Upper lobe of right lung (tissue), 1 donor: ENCODE measurements around the gene OCRL. TPM values are rescaled to one million over a fixed set of nuclear protein-coding genes. Genes with fewer than 3 reads are reported as not detected.

ENCODE experiments used
- ATAC-seq: fragments of 200-7000 bp; cut with Tn5 transposase; one replicate; pipeline ENCODE4 v1.9.1; 2020; ENCODE audit warnings: mild to moderate bottlenecking, moderate library complexity
- DNase-seq: peaks from one replicate; pipeline ENCODE4 v3.0.0-alpha.2; 2020
- H3K27ac ChIP-seq: fragments of 200-600 bp; one replicate; pipeline ENCODE4 v1.8.0; 2022
- H3K27me3 ChIP-seq: fragments of 200-600 bp; one replicate; pipeline ENCODE4 v1.8.0; 2022; ENCODE audit warnings: mild to moderate bottlenecking
- H3K36me3 ChIP-seq: fragments of 200-600 bp; one replicate; pipeline ENCODE4 v1.8.0; 2022
- H3K4me1 ChIP-seq: fragments of 200-600 bp; one replicate; pipeline ENCODE4 v1.8.0; 2022
- H3K4me3 ChIP-seq: fragments of 200-600 bp; one replicate; pipeline ENCODE4 v1.8.0; 2022; ENCODE audit warnings: mild to moderate bottlenecking
- H3K9me3 ChIP-seq: fragments of 200-600 bp; one replicate; pipeline ENCODE4 v1.8.0; 2022
- intact Hi-C: fragments of 100-400 bp; cut with DNase I; formaldehyde crosslinking; loops from one replicate; pipeline ENCODE4 v1.11.0; 2022
- total RNA-seq: library from RNA; stranded (reverse); fragmentation: NEBNext Ultra II Directional; extraction: Animal tissue kit (Norgen Biotek cat#: 25700); gene quantifications from one replicate; pipeline ENCODE4 v1.2.1, GENCODE V29; 2021
- TF ChIP-seq, protein P1 (sequence below): fragments of 200-600 bp; IDR thresholded peaks from one replicate; pipeline ENCODE4 v1.8.0; 2022; ENCODE audit warnings: antibody characterized with exemption
- donor health status: DM: no; HTN: yes; CAD: no; lungs with severe emphysema.

OCRL gene
- total RNA-seq, 1 donor from 2014 or later, result 20.5 TPM

DNA sequence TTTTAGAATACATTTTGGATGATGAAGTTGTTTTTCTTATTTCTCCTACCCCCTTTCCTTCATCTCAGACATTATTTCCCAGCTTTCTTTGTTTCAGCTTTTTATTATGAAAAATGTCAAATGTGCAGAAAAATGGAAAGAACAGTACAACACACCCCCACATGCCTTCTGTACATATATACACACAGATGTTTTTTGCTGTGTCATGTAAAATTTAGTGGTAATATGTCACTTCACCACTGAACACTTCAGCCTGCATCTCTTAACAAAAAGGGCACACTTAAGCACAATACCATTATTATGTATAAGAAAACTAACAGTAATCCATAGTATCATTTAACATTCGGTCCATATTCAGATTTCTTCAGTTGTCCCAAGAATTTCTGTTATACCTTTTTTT, 37.8 kb downstream of the OCRL start:
- ATAC-seq (no peak), DNase-seq (no peak)
- intact Hi-C loops, result no loop called here
- Histone ChIP-seq H3K27ac (no peak overlapping the region), H3K27me3 (no peaks in the 10 kb centered on the region), H3K9me3 (no peaks in the 10 kb centered on the region), H3K4me3 (no peak overlapping the region), H3K4me1 (no peaks in the 10 kb centered on the region), H3K36me3 (peaks cover 30% of the 10 kb centered on the region)
- TF ChIP-seq, protein P1, sequence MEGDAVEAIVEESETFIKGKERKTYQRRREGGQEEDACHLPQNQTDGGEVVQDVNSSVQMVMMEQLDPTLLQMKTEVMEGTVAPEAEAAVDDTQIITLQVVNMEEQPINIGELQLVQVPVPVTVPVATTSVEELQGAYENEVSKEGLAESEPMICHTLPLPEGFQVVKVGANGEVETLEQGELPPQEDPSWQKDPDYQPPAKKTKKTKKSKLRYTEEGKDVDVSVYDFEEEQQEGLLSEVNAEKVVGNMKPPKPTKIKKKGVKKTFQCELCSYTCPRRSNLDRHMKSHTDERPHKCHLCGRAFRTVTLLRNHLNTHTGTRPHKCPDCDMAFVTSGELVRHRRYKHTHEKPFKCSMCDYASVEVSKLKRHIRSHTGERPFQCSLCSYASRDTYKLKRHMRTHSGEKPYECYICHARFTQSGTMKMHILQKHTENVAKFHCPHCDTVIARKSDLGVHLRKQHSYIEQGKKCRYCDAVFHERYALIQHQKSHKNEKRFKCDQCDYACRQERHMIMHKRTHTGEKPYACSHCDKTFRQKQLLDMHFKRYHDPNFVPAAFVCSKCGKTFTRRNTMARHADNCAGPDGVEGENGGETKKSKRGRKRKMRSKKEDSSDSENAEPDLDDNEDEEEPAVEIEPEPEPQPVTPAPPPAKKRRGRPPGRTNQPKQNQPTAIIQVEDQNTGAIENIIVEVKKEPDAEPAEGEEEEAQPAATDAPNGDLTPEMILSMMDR, result no peak

DNA sequence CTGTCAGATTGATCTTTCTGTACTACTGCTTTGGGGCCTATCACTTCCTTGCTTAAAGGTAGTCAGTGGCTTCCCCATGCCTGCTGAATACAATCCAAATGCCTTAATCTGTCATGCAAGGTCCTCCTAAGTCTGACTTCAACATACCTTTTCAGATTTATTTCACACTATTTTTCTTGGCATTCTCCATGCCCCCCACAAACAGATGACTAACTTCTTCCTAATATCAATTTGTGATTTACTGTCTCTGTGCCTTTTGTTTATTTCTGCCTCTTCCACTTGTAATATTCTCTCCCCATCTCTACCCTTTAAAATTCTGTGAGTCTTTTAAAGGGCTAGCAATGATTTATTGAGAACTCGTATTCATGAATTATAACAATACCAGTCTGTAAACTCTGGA, 41.8 kb downstream of the OCRL start:
- TF ChIP-seq, protein P1, result no peak
- no peak for ATAC-seq

DNA sequence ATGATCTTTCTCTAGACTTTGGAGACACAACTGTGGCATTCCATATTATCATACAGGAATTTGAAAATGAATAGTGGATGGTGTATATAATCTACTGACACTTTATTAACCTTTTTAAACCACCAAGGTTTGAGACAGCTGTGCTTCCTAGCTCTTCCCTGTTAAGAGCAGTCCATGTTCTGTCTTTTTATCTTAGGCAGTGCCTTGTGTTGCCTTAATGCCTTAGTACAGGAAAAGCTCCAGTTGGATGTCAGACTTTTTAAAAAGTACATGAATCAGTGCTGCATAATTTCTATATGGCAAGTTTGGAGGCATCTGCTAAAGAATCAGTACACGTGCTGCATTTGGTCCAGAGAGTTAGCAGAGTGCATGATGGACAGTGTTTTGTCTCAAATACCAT, 45.1 kb downstream of the OCRL start:
- Histone ChIP-seq H3K27me3 (no peaks in the 10 kb centered on the region), H3K9me3 (no peaks in the 10 kb centered on the region), H3K27ac (no peak overlapping the region), H3K36me3 (peaks cover 20% of the 10 kb centered on the region), H3K4me3 (no peak overlapping the region), H3K4me1 (no peaks in the 10 kb centered on the region)
- ATAC-seq (no peak), DNase-seq (no peak)
- TF ChIP-seq, protein P1, result no peak
- intact Hi-C loops, result no loop called here

More for the DNA sequence above, 41.8 kb downstream of the OCRL start:
- intact Hi-C loops, result no loop called here
- Histone ChIP-seq H3K4me1 (no peaks in the 10 kb centered on the region), H3K27ac (no peak overlapping the region), H3K27me3 (no peaks in the 10 kb centered on the region), H3K9me3 (no peaks in the 10 kb centered on the region), H3K36me3 (peaks cover 8% of the 10 kb centered on the region), H3K4me3 (no peak overlapping the region)
- DNase-seq, result no peak

DNA sequence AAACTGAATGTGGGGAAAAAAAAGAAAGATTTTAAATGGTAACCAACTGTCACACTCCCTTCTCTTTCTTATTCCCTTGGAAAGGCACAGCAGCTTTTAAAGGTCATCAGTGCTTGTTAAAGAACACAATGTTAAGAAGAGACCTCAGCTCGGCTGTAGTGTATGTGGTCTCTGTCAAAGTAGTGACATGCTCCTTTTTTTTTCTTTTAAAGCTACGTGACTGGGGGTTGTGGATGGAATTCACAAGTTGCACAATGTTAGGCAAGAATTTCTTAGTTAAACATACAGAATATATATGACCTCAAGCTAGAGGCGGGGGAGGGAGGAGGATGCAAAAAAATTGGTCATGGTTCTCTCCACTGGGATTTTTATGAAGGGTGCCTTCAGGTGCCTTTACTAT, 45.6 kb downstream of the OCRL start:
- Histone ChIP-seq H3K9me3 (no peaks in the 10 kb centered on the region), H3K4me1 (no peaks in the 10 kb centered on the region), H3K27me3 (no peaks in the 10 kb centered on the region), H3K27ac (no peak overlapping the region), H3K36me3 (peaks cover 25% of the 10 kb centered on the region), H3K4me3 (no peak overlapping the region)
- DNase-seq (no peak), ATAC-seq (no peak)
- intact Hi-C loops, result no loop called here
- TF ChIP-seq, protein P1, result no peak

DNA sequence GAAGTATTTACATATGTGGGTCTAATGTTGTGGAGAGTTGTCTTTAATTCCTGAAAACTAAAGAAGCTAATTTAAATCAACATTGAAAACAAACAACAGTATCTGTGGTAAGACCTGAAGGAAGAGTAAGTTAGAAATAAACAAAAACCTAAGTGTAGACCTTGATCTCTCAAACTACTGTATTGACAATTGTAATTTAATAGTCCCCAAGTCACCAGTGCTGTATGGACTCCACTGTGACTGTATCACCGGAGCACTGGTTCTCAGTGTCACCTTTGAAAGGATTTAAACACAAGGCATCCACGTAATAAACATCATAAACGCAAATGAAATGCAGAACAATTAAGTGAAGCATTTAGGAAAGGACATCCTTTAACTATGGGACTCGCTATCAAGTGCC, 46.4 kb downstream of the OCRL start:
- no peak for DNase-seq
- ATAC-seq, result no peak
- intact Hi-C loops, result no loop called here
- Histone ChIP-seq H3K4me3 (no peak overlapping the region), H3K27me3 (no peaks in the 10 kb centered on the region), H3K27ac (no peak overlapping the region), H3K4me1 (no peaks in the 10 kb centered on the region), H3K36me3 (peaks cover 25% of the 10 kb centered on the region), H3K9me3 (no peaks in the 10 kb centered on the region)
- TF ChIP-seq, protein P1, result no peak

DNA sequence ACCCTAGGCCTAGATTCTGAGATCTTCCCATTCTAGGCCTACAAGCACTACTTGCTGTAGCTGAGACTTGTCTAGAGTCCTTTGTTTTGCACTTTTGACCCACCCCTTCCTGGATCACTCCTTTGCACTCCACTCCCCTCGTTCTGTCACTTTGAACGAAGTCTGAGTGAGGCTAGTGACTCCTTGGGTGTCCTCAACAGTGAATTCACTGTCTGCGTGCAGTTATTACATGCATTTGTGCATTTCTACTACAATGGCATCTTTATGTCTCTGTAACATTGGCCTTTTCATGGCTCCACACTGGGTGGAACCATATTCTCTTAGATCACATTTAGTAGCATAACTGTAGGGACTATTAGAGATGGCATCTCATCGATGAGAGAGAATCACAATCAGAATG, 50.5 kb downstream of the OCRL start:
- ATAC-seq, result no peak
- H3K27ac ChIP-seq, result no peak overlapping the region
- H3K36me3 ChIP-seq, result peaks cover 25% of the 10 kb centered on the region
- no peaks in the 10 kb centered on the region for H3K9me3 ChIP-seq
- DNase-seq, result no peak
- H3K4me1 ChIP-seq, result no peaks in the 10 kb centered on the region
- intact Hi-C loops, result no loop called here
- H3K27me3 ChIP-seq, result no peaks in the 10 kb centered on the region
- TF ChIP-seq, protein P1, result no peak
- H3K4me3 ChIP-seq, result no peak overlapping the region
